OCI-LY1 (cell line): ENCODE data around the gene APOD.

Source experiments
- H2AFZ ChIP-seq: fragments of 200-600 bp; sonication (generic), shearing (Covaris generic); 2 replicates; pipeline ENCODE4 v1.6.0; 2014; ENCODE audit warnings: antibody characterized with exemption, mild to moderate bottlenecking, low read length
- H3F3A ChIP-seq: fragments of 200-600 bp; sonication (generic), shearing (Covaris generic); 2 replicates; pipeline ENCODE4 v1.6.0; 2014; ENCODE audit warnings: mild to moderate bottlenecking, antibody characterized with exemption, low read length, moderate library complexity; ENCODE audit not compliant: insufficient read depth
- H3K27ac ChIP-seq: fragments of 200-600 bp; sonication (generic); 2 replicates; pipeline ENCODE4 v1.5.1; 2014; ENCODE audit warnings: low read length, mixed run types, mild to moderate bottlenecking, low read depth; ENCODE audit not compliant: poor library complexity, severe bottlenecking
- H3K27me3 ChIP-seq: fragments of 200-600 bp; sonication (generic); 2 replicates; pipeline ENCODE4 v1.6.0; 2014; ENCODE audit warnings: antibody characterized with exemption, mild to moderate bottlenecking, low read length, moderate library complexity; ENCODE audit not compliant: insufficient read depth
- H3K36me3 ChIP-seq: fragments of 200-600 bp; sonication (generic); 2 replicates; pipeline ENCODE4 v1.6.1; 2014; ENCODE audit warnings: mild to moderate bottlenecking, antibody characterized with exemption, low read length, moderate library complexity, mixed read lengths; ENCODE audit not compliant: insufficient read depth
- H3K4me1 ChIP-seq: fragments of 200-600 bp; sonication (generic); 2 replicates; pipeline ENCODE4 v1.5.1; 2014; ENCODE audit warnings: mild to moderate bottlenecking, low read length, moderate library complexity; ENCODE audit not compliant: insufficient read depth, severe bottlenecking
- H3K4me2 ChIP-seq: fragments of 200-600 bp; sonication (generic), shearing (Covaris generic); 2 replicates; pipeline ENCODE4 v1.6.1; 2014; ENCODE audit warnings: low read length
- H3K4me3 ChIP-seq: fragments of 200-600 bp; sonication (generic); 2 replicates; pipeline ENCODE4 v1.5.1; 2014; ENCODE audit warnings: low read length, low read depth, mild to moderate bottlenecking, mixed read lengths; ENCODE audit not compliant: poor library complexity, severe bottlenecking
- H3K79me2 ChIP-seq: fragments of 200-600 bp; shearing (Covaris generic); 2 replicates; pipeline ENCODE4 v1.6.1; 2016; ENCODE audit warnings: mixed run types, low read length, mixed read lengths; ENCODE audit not compliant: insufficient read depth
- H3K9ac ChIP-seq: fragments of 200-600 bp; sonication (generic), shearing (Covaris generic); 2 replicates; pipeline ENCODE4 v1.6.1; 2014; ENCODE audit warnings: mild to moderate bottlenecking, low read length, mixed read lengths
- H3K9me2 ChIP-seq: fragments of 200-600 bp; sonication (generic), shearing (Covaris generic); 2 replicates; pipeline ENCODE4 v1.6.1; 2014; ENCODE audit warnings: low read depth, mild to moderate bottlenecking, low read length, mixed read lengths
- H3K9me3 ChIP-seq: fragments of 200-600 bp; shearing (Covaris generic); 2 replicates; pipeline ENCODE4 v1.6.1; 2014; ENCODE audit warnings: low read length, mixed read lengths
- H4K20me1 ChIP-seq: fragments of 200-600 bp; sonication (generic), shearing (Covaris generic); 2 replicates; pipeline ENCODE4 v1.6.0; 2016; ENCODE audit warnings: mild to moderate bottlenecking, low read length; ENCODE audit not compliant: insufficient read depth
- EZH2 ChIP-seq: fragments of 200-600 bp; sonication (generic), shearing (Covaris generic); IDR thresholded peaks from 2 replicates; pipeline ENCODE4 v1.8.0; 2017; ENCODE audit warnings: borderline replicate concordance, mixed run types, mild to moderate bottlenecking, antibody characterized with exemption, low read length, moderate library complexity, mixed read lengths
- TF ChIP-seq, protein P1 (sequence below): fragments of 200-600 bp; sonication (generic), shearing (Covaris generic); IDR thresholded peaks from 2 replicates; pipeline ENCODE4 v1.5.1; 2017; ENCODE audit warnings: mild to moderate bottlenecking, antibody characterized with exemption, low read length, moderate library complexity, mixed read lengths

APOD gene

DNA sequence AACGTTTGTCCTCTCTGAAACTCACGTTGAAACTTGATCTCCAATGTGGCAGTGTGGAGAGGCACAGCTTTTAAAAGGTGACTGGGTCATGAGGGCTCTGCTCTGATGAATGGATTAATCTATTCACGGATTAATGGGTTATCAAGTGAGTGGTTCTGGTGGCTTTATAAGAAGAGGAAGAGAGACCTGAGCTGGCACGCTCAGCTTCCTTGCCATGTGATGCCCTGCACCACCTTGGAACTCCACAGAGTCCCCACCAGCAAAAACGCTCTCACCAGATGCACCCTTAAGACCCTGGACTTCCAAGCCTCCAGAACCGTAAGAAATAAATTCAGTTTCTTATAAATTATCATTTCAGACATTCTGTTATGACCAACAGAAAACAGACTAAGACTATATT lies 43.2 kb downstream of the APOD start:
- Histone ChIP-seq H3K9me3 (no peaks in the 10 kb centered on the region), H3K9me2 (no peaks in the 10 kb centered on the region), H3K4me2 (peak overlapping the region; percentile 81), H3K9ac (peak overlapping the region; percentile 22; the same call in 1 of the 2 replicates), H3K4me3 (peak overlapping the region; percentile 78), H3K36me3 (no peaks in the 10 kb centered on the region), H4K20me1 (no peaks in the 10 kb centered on the region), H3K27ac (peak overlapping the region; percentile 60), H2AFZ (no peak overlapping the region), H3K4me1 (peaks cover 60% of the 10 kb centered on the region), H3K79me2 (no peaks in the 10 kb centered on the region; the same call in 1 of the 2 replicates), H3K27me3 (peaks cover 8% of the 10 kb centered on the region), H3F3A (no peaks in the 10 kb centered on the region)
- no peak for TF ChIP-seq EZH2
- TF ChIP-seq, protein P1, sequence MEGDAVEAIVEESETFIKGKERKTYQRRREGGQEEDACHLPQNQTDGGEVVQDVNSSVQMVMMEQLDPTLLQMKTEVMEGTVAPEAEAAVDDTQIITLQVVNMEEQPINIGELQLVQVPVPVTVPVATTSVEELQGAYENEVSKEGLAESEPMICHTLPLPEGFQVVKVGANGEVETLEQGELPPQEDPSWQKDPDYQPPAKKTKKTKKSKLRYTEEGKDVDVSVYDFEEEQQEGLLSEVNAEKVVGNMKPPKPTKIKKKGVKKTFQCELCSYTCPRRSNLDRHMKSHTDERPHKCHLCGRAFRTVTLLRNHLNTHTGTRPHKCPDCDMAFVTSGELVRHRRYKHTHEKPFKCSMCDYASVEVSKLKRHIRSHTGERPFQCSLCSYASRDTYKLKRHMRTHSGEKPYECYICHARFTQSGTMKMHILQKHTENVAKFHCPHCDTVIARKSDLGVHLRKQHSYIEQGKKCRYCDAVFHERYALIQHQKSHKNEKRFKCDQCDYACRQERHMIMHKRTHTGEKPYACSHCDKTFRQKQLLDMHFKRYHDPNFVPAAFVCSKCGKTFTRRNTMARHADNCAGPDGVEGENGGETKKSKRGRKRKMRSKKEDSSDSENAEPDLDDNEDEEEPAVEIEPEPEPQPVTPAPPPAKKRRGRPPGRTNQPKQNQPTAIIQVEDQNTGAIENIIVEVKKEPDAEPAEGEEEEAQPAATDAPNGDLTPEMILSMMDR: no peak

DNA sequence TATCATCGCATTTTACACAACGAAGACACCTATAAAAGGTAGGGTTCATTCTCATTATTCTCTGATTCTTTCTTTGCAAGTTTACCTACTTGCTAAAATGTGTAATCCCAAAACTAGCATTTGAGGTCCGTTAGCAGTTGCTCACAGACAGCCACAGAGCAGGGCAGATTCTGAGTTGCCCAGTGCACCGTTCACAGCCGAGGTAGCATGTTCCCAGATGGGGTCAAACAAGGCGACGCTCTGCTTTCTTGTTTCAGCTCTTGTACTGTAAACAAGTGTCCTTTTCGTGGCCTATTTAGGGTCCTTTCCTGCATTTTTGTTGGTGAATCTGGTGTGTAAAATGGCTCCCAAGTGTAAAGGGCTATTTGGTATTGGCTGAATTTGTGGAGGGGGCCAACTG lies 43.7 kb downstream of the APOD start:
- Histone ChIP-seq H3K9ac (peak overlapping the region; percentile 22; the same call in 1 of the 2 replicates), H3K4me2 (peak overlapping the region; percentile 81), H3K79me2 (no peaks in the 10 kb centered on the region; the same call in 1 of the 2 replicates), H3K9me2 (no peaks in the 10 kb centered on the region), H3K27ac (peak overlapping the region; percentile 60), H3K9me3 (no peaks in the 10 kb centered on the region), H3K27me3 (peaks cover 8% of the 10 kb centered on the region), H4K20me1 (no peaks in the 10 kb centered on the region), H2AFZ (no peak overlapping the region), H3K4me3 (peak overlapping the region; percentile 78), H3K36me3 (no peaks in the 10 kb centered on the region), H3K4me1 (peaks cover 60% of the 10 kb centered on the region), H3F3A (no peaks in the 10 kb centered on the region)
- no peak for TF ChIP-seq EZH2
- TF ChIP-seq, protein P1: no peak

DNA sequence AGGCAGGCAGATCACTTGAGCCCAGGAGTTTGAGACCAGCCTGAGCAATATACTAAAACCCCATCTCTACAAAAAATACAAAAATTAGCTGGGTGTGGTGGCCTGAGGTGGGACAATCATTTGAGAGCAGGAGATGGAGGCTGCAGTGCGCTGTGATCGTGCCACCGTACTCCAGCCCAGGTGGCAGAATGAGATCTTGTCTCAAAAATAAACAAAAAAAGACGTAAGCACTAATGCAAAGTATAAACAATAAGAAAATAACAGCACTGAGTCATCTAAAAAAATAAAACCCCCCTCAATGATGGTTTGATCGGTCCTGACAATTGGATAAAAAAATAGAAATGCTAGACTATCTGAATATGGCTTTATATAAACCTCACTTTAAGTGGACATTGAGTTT lies 44.3 kb downstream of the APOD start:
- Histone ChIP-seq H3K9me3 (no peaks in the 10 kb centered on the region), H3K36me3 (no peaks in the 10 kb centered on the region), H3K4me1 (peaks cover 62% of the 10 kb centered on the region), H3K27ac (peak overlapping the region; percentile 60), H3K9ac (no peak overlapping the region), H3F3A (no peaks in the 10 kb centered on the region), H3K4me3 (peak overlapping the region; percentile 78), H4K20me1 (no peaks in the 10 kb centered on the region), H3K27me3 (peaks cover 8% of the 10 kb centered on the region), H3K9me2 (no peaks in the 10 kb centered on the region), H2AFZ (no peak overlapping the region), H3K4me2 (peak overlapping the region; percentile 81), H3K79me2 (no peaks in the 10 kb centered on the region; the same call in 1 of the 2 replicates)
- TF ChIP-seq, protein P1: no peak
- TF ChIP-seq EZH2: no peak
